GM18502 (cell line): ENCODE results near the gene ZNF534.
"Not testable (repeated sequence)": the region's sequence is repeated elsewhere in the genome, so short reads cannot be mapped to it uniquely, and the experiment has no call there.

ENCODE experiments used
- ATAC-seq: cut with Tn5 transposase; IDR thresholded peaks from one replicate; pipeline ENCODE4 v1.9.1; 2021; ENCODE audit warnings: mild to moderate bottlenecking; ENCODE audit not compliant: unreplicated experiment, poor library complexity

The ZNF534 gene

DNA sequence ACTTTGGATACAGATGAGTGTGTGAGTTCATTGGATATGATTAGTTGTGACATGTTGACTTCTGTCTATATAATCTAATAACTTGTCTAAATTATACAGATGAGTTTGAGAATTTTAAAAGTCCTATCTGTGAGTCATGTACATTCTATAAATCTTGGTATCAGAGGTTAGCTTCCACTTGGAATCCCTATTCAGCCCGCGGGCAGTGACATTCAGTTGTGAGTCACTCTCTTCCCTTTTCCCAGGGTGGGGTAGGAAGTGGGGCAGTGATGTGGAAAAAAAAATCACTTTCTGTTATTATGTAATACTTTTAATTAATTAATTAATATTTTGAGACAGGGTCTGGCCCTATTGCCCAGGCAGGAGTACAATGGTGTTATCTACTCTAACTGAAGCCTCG, 65.6 kb downstream of the ZNF534 start:
- no peak for ATAC-seq

DNA sequence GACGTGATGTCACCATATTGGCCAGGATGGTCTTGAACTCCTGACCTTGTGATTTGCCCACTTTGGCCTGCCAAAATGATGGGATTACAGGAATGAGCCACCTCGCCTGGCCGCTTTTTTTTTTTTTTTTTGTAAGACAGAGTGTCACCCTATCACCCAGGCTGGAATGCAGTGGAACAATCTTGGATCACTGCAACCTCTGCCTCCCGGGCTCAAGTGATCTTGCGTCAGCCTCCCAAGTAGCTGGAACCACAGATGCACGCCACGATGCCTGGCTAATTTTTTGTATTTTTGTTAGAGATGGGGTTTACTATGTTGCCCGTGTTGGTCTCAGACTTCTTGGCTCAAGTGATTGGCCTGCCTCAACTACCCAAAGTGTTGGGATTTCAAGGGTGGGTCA, 69.6 kb downstream of the ZNF534 start:
- ATAC-seq, result no peak

DNA sequence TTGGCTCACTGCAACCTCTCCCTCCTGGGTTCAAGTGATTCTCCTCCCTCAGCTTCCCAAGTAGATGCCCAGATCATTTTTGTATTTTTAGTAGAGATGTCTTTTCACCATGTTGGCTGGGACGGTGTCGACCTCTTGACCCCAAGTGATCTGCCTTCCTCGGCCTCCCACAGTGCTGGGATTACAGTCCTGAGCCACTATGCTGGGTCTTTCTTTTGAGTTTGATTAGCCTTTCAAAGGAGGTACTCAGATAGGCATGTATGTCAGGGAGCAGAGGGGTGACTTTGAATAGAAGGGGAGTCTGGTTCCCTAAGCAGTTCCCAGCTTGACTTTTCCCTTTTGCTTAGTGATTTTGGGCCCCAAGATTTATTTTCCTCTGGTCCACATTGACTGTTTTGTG, 71.5 kb downstream of the ZNF534 start:
- not testable (repeated sequence) for ATAC-seq

DNA sequence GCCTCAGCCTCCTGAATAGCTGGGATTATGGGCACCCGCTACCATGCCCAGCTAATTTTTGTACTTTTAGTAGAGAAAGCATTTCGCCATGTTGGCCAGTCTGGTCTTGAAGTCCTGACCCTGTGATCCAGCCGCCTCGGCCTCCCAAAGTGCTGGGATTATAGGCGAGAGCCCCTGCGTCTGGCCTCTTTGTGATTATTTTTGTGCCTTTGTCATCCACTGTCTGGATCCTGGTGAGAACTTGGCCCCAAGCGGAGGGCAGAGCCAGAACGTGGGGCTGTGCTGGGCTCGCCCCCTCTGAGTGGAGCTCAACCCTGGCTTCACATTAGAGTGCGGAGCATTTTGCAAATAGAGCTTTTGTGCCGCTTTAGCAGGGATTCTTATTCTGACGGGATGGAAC, 72.0 kb downstream of the ZNF534 start:
- not testable (repeated sequence) for ATAC-seq
